ENCODE data around the gene GLUD1. TPM values are rescaled to one million over a fixed set of nuclear protein-coding genes. Genes with fewer than 3 reads are reported as not detected.

Gene GLUD1
- polyA plus RNA-seq, 1 donor from 2014 or later = 107 TPM

DNA sequence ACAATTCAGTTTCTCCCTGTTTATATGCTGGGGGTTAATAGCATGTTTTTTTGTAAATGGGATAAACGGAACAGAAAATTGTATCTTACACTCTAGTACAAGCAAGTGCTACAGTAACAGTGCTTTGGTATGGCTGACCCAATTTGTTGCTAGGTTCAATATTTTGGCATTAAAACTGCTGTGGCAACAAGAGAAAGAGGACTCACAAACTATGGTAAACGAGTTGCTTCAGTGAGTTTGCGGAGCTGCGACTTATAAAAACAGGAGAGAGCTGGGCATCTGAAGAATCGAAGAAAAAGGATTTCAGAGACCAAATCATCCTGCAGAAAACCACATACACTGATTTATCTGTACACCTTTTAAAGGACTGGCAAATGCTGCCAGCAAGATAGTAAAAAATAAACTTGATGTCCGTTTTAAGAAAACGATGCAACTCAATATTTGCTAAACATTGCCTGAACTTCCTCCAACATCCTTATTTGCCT, 2.2 kb downstream of the GLUD1 start:
- Histone ChIP-seq H3K9ac (ENCODE audit: low read length) (peak overlapping the region; percentile 88), H3K27ac (ENCODE audit: low read length) (no peak overlapping the region), H2AFZ (ENCODE audit: low read depth, low read length) (no peak overlapping the region), H3K27me3 (ENCODE audit: insufficient read depth, low read depth, low read length) (no peaks in the 10 kb centered on the region), H3K4me2 (ENCODE audit: low read length) (peak overlapping the region; percentile 91), H4K20me1 (ENCODE audit: insufficient read depth) (no peaks in the 10 kb centered on the region), H3K4me3 (ENCODE audit: low read length) (peak overlapping the region; percentile 91), H3K36me3 (ENCODE audit: insufficient read depth, low read length) (peaks cover 4% of the 10 kb centered on the region), H3K9me2 (ENCODE audit: insufficient read depth, low read length) (no peaks in the 10 kb centered on the region), H3K79me2 (replicated peaks; ENCODE audit: insufficient read depth, low read length) (peaks cover 35% of the 10 kb centered on the region), H3F3A (ENCODE audit: insufficient read depth, low read length, poor library complexity, severe bottlenecking) (no peaks in the 10 kb centered on the region), H3K9me3 (ENCODE audit: low read length) (no peaks in the 10 kb centered on the region)
- no peak for TF ChIP-seq EP300 (conservative IDR thresholded peaks at IDR 0.05; ENCODE audit: poor library complexity, severe bottlenecking)
- TF ChIP-seq EZH2 (IDR thresholded peaks at IDR 0.05; ENCODE audit: borderline replicate concordance, insufficient read depth, low read length, poor library complexity, severe bottlenecking) = no peak
- TF ChIP-seq CTCF (IDR thresholded peaks at IDR 0.05; ENCODE audit: poor library complexity, severe bottlenecking) = no peak
- no peak for TF ChIP-seq RAD21 (conservative IDR thresholded peaks at IDR 0.05)
- no peak for TF ChIP-seq MXI1 (conservative IDR thresholded peaks at IDR 0.05; ENCODE audit: poor library complexity, severe bottlenecking)
- no peak for TF ChIP-seq SMC3 (conservative IDR thresholded peaks at IDR 0.05; ENCODE audit: poor library complexity)
- TF ChIP-seq POLR2AphosphoS5 (IDR thresholded peaks at IDR 0.05) = no peak
- no peak for TF ChIP-seq TAF1 (IDR thresholded peaks at IDR 0.05; ENCODE audit: low read depth)
- TF ChIP-seq REST (IDR thresholded peaks at IDR 0.05; ENCODE audit: borderline replicate concordance) = no peak

- Histone ChIP-seq H3K36me3 (ENCODE audit: insufficient read depth, low read length) (peaks cover 4% of the 10 kb centered on the region), H3K9ac (ENCODE audit: low read length) (no peak overlapping the region), H3K9me2 (ENCODE audit: insufficient read depth, low read length) (no peaks in the 10 kb centered on the region), H3K27ac (ENCODE audit: low read length) (no peak overlapping the region), H3F3A (ENCODE audit: insufficient read depth, low read length, poor library complexity, severe bottlenecking) (no peaks in the 10 kb centered on the region), H3K9me3 (ENCODE audit: low read length) (no peaks in the 10 kb centered on the region), H3K27me3 (ENCODE audit: insufficient read depth, low read depth, low read length) (no peaks in the 10 kb centered on the region), H4K20me1 (ENCODE audit: insufficient read depth) (no peaks in the 10 kb centered on the region), H2AFZ (ENCODE audit: low read depth, low read length) (no peak overlapping the region), H3K79me2 (replicated peaks; ENCODE audit: insufficient read depth, low read length) (peaks cover 35% of the 10 kb centered on the region), H3K4me2 (ENCODE audit: low read length) (no peak overlapping the region), H3K4me3 (ENCODE audit: low read length) (peak overlapping the region; percentile 91)
- no peak for TF ChIP-seq SMC3 (conservative IDR thresholded peaks at IDR 0.05; ENCODE audit: poor library complexity)
- TF ChIP-seq RAD21 (conservative IDR thresholded peaks at IDR 0.05) = no peak
- TF ChIP-seq CTCF (IDR thresholded peaks at IDR 0.05; ENCODE audit: poor library complexity, severe bottlenecking) = no peak
- no peak for TF ChIP-seq EP300 (conservative IDR thresholded peaks at IDR 0.05; ENCODE audit: poor library complexity, severe bottlenecking)
- no peak for TF ChIP-seq MXI1 (conservative IDR thresholded peaks at IDR 0.05; ENCODE audit: poor library complexity, severe bottlenecking)
- no peak for TF ChIP-seq EZH2 (IDR thresholded peaks at IDR 0.05; ENCODE audit: borderline replicate concordance, insufficient read depth, low read length, poor library complexity, severe bottlenecking)
- TF ChIP-seq TAF1 (IDR thresholded peaks at IDR 0.05; ENCODE audit: low read depth) = no peak
- no peak for TF ChIP-seq POLR2AphosphoS5 (IDR thresholded peaks at IDR 0.05)
- no peak for TF ChIP-seq REST (IDR thresholded peaks at IDR 0.05; ENCODE audit: borderline replicate concordance)
Measured at GRCh38 chr10:87090779-87091178, 3.9 kb downstream of the GLUD1 start.

All from neural cell (in vitro differentiated cells).